Measurements from ENCODE around the gene WAPL. TPM values are rescaled to one million over a fixed set of nuclear protein-coding genes. Genes with fewer than 3 reads are reported as not detected.

The WAPL gene
- polyA plus RNA-seq, 2 of the 4 experiments (the other 2 are of a cell fraction): 15.4 to 25.6 TPM

GRCh38 chr10:86437447-86437846 lies 84.1 kb downstream of the WAPL start:
- no peak for FAIRE-seq
- no peak for DNase-seq (ENCODE audit: low read depth in 1 of 2, low spot score in 1 of 2)
- no peaks in the 10 kb centered on the region for H3K9me3 ChIP-seq
- no peak for TF ChIP-seq JUN (IDR thresholded peaks at IDR 0.05)
- no peak for TF ChIP-seq CBX2 (IDR thresholded peaks at IDR 0.05; ENCODE audit: borderline replicate concordance, low read depth)
- no peak for TF ChIP-seq MAZ (IDR thresholded peaks at IDR 0.05; ENCODE audit: borderline replicate concordance, low read depth, low read length)
- peak overlapping the region; percentile 59 to 87 for H3K27ac ChIP-seq
- peak overlapping the region; percentile 69 for H3K4me2 ChIP-seq
- peaks cover 66% of the 10 kb centered on the region for H3K4me1 ChIP-seq
- no peak overlapping the region for H3K4me3 ChIP-seq
- ATAC-seq: no peak
- ChIA-PET CTCF (interaction anchor here (0.8 to 1.2 kb wide), 4 partner anchors 11 to 148 kb away, joined by 3 read pairs; no protein-coding TSS in a partner anchor), POLR2A (interaction anchor here (0.6 to 4.0 kb wide), 3 partner anchors 36 to 148 kb away, joined by 3 to 49 read pairs (median 3); no protein-coding TSS in a partner anchor)
- WGBS (ENCODE audit: missing lambda C conversion rate): 23% methylated on average over 3 of the region's 3 CpGs

- FAIRE-seq: no peak
- Histone ChIP-seq H3K9me3 (no peaks in the 10 kb centered on the region), H3K4me1 (peaks cover 61% of the 10 kb centered on the region), H3K4me3 (no peak overlapping the region), H3K27ac (peak overlapping the region; percentile 59 to 87), H3K4me2 (peak overlapping the region; percentile 69)
- CTCF ChIA-PET: interaction anchor here (1.1 to 1.2 kb wide), 3 partner anchors 13 to 149 kb away, joined by 3 to 6 read pairs (median 3); no protein-coding TSS in a partner anchor
- POLR2A ChIA-PET: interaction anchor here (1.1 kb wide), 1 partner anchor 148 kb away, joined by 3 read pairs; no protein-coding TSS in a partner anchor
- WGBS (ENCODE audit: missing lambda C conversion rate): 87% methylated on average over 2 of the region's 2 CpGs
- no peak for DNase-seq (ENCODE audit: low read depth in 1 of 2, low spot score in 1 of 2)
- TF ChIP-seq KDM5A (IDR thresholded peaks at IDR 0.05) (no peak), CEBPB (IDR thresholded peaks at IDR 0.05) (no peak), FOSL2 (IDR thresholded peaks at IDR 0.05) (no peak), FOSL2 (CRISPR knock-in tag; IDR thresholded peaks at IDR 0.05) (no peak), ZSCAN20 (CRISPR knock-in tag; IDR thresholded peaks at IDR 0.05) (no peak), MAFK (IDR thresholded peaks at IDR 0.05; ENCODE audit: partially characterized antibody) (no peak), SREBF2 (IDR thresholded peaks at IDR 0.05) (no peak), FOSB (CRISPR knock-in tag; IDR thresholded peaks at IDR 0.05) (no peak), RARB (CRISPR knock-in tag; IDR thresholded peaks at IDR 0.05) (no peak), HES2 (IDR thresholded peaks at IDR 0.05) (no peak), CBX8 (IDR thresholded peaks at IDR 0.05) (no peak), NFE2L2 (conservative IDR thresholded peaks at IDR 0.05; ENCODE audit: low read length) (no peak), CHD4 (IDR thresholded peaks at IDR 0.05; ENCODE audit: borderline replicate concordance) (no peak), E2F6 (IDR thresholded peaks at IDR 0.05; ENCODE audit: borderline replicate concordance, low read depth) (no peak), POLR2AphosphoS2 (conservative IDR thresholded peaks at IDR 0.05; ENCODE audit: low read length) (no peak), GATA3 (IDR thresholded peaks at IDR 0.05; ENCODE audit: borderline replicate concordance) (no peak), HDAC2 (IDR thresholded peaks at IDR 0.05) (no peak), PHF8 (IDR thresholded peaks at IDR 0.05; ENCODE audit: borderline replicate concordance, low read depth) (no peak)
- TF ChIP-seq, protein P1, sequence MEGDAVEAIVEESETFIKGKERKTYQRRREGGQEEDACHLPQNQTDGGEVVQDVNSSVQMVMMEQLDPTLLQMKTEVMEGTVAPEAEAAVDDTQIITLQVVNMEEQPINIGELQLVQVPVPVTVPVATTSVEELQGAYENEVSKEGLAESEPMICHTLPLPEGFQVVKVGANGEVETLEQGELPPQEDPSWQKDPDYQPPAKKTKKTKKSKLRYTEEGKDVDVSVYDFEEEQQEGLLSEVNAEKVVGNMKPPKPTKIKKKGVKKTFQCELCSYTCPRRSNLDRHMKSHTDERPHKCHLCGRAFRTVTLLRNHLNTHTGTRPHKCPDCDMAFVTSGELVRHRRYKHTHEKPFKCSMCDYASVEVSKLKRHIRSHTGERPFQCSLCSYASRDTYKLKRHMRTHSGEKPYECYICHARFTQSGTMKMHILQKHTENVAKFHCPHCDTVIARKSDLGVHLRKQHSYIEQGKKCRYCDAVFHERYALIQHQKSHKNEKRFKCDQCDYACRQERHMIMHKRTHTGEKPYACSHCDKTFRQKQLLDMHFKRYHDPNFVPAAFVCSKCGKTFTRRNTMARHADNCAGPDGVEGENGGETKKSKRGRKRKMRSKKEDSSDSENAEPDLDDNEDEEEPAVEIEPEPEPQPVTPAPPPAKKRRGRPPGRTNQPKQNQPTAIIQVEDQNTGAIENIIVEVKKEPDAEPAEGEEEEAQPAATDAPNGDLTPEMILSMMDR (IDR thresholded peaks at IDR 0.05): no peak
- TF ChIP-seq, protein P2, sequence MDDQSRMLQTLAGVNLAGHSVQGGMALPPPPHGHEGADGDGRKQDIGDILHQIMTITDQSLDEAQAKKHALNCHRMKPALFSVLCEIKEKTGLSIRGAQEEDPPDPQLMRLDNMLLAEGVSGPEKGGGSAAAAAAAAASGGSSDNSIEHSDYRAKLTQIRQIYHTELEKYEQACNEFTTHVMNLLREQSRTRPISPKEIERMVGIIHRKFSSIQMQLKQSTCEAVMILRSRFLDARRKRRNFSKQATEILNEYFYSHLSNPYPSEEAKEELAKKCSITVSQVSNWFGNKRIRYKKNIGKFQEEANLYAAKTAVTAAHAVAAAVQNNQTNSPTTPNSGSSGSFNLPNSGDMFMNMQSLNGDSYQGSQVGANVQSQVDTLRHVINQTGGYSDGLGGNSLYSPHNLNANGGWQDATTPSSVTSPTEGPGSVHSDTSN (IDR thresholded peaks at IDR 0.05): no peak
- ATAC-seq: no peak
These were observed 84.6 kb downstream of the WAPL start for GRCh38 chr10:86436963-86437362.

Data from A549 (cell line).